ENCODE data around the gene C6. TPM values are rescaled to one million over a fixed set of nuclear protein-coding genes. Genes with fewer than 3 reads are reported as not detected.
A peak's percentile ranks its signal among the peaks of the same experiment; 100 is the strongest.

Gene C6
- not detected in 2 replicates for total RNA-seq (2013; cell fraction: nucleolus; rRNA removed)
- total RNA-seq (2014; rRNA removed) (not detected in 2 replicates), total RNA-seq (2014; rRNA removed; fragmentation: Illumina TruSeq; extraction: Trizol) (not detected in 2 replicates), total RNA-seq (2021) (0.31 and 0.45 TPM in 2 replicates), polyA plus RNA-seq (2011; rRNA removed) (not detected in 2 replicates), polyA plus RNA-seq (2014; fragmentation: Illumina TruSeq; extraction: Trizol) (0.08 TPM in 1 of 2 replicates, not detected in the other), polyA plus RNA-seq (2014; fragmentation: Nextera tagmentation; extraction: Ambion mirVana) (not detected), polyA plus RNA-seq (2014; rRNA removed) (not detected in 2 replicates), polyA plus RNA-seq (2016; fragmentation: Nextera tagmentation; extraction: Ambion mirVana) (not detected), polyA minus RNA-seq (2011; rRNA and poly(A)+ RNA removed) (not detected in 2 replicates), Bru-seq, nascent RNA (percentile 1 among the genes with signal in this experiment), BruChase-seq, experiment 1, labeled RNA remaining after a 6-hour chase (percentile 2 among the genes with signal in this experiment), BruChase-seq, experiment 2, labeled RNA remaining after a 2-hour chase (not detected)
- not detected for polyA plus RNA-seq (2011; ENCODE audit: low read depth)
- not detected in 2 replicates for polyA plus RNA-seq (2011; cell fraction: cytosol; rRNA removed)
- polyA plus RNA-seq (2011; cell fraction: nucleus; rRNA removed) = not detected in 2 replicates
- polyA plus RNA-seq (2012) = not detected in 2 replicates
- polyA minus RNA-seq (2011; cell fraction: cytosol; rRNA and poly(A)+ RNA removed) = not detected in 2 replicates
- not detected in 2 replicates for polyA minus RNA-seq (2011; cell fraction: nucleus; rRNA and poly(A)+ RNA removed)
- long read RNA-seq, experiment 1 = 0 reads
- long read RNA-seq, experiment 2, partial matches to known transcripts = 0 of 1 reads
- long read RNA-seq, experiment 2, other reads (novel, unspliced or antisense) = 1 of 1 reads

DNA sequence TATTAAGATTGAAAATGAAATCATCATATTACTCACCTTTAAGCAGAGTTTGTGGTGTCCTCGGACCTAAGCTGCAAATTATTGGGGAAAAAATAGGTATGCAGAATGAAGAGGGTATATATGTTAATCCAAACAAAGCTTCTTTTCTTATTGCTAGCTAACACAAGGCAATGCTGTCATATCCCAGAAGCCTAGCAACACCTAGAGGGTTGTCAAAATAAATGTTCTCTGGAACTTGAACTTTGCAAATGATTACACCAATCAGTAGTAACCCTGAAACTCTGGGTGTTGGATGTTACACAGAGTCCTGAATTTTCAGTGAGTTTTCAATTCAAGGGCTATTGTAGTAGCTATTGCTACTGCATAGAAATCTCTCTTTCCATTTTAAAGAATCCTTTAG lies at the start of gene C6:
TSS of gene C6 (minus strand) at position 193 of the 400 bp plus-strand sequence. CDS start 10,302 bp downstream, outside the sequence.
- TF ChIP-seq, protein P1, sequence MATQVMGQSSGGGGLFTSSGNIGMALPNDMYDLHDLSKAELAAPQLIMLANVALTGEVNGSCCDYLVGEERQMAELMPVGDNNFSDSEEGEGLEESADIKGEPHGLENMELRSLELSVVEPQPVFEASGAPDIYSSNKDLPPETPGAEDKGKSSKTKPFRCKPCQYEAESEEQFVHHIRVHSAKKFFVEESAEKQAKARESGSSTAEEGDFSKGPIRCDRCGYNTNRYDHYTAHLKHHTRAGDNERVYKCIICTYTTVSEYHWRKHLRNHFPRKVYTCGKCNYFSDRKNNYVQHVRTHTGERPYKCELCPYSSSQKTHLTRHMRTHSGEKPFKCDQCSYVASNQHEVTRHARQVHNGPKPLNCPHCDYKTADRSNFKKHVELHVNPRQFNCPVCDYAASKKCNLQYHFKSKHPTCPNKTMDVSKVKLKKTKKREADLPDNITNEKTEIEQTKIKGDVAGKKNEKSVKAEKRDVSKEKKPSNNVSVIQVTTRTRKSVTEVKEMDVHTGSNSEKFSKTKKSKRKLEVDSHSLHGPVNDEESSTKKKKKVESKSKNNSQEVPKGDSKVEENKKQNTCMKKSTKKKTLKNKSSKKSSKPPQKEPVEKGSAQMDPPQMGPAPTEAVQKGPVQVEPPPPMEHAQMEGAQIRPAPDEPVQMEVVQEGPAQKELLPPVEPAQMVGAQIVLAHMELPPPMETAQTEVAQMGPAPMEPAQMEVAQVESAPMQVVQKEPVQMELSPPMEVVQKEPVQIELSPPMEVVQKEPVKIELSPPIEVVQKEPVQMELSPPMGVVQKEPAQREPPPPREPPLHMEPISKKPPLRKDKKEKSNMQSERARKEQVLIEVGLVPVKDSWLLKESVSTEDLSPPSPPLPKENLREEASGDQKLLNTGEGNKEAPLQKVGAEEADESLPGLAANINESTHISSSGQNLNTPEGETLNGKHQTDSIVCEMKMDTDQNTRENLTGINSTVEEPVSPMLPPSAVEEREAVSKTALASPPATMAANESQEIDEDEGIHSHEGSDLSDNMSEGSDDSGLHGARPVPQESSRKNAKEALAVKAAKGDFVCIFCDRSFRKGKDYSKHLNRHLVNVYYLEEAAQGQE (IDR thresholded peaks at IDR 0.05; ENCODE audit: low read depth, low read length) = no peak
- TF ChIP-seq HDGF (IDR thresholded peaks at IDR 0.05) (no peak), TBL1XR1 (IDR thresholded peaks at IDR 0.05; ENCODE audit: low read depth, low read length) (no peak), RBBP5 (conservative IDR thresholded peaks at IDR 0.05) (no peak), MXI1 (IDR thresholded peaks at IDR 0.05; ENCODE audit: low read depth, low read length) (no peak)
- TF ChIP-seq, protein P2, sequence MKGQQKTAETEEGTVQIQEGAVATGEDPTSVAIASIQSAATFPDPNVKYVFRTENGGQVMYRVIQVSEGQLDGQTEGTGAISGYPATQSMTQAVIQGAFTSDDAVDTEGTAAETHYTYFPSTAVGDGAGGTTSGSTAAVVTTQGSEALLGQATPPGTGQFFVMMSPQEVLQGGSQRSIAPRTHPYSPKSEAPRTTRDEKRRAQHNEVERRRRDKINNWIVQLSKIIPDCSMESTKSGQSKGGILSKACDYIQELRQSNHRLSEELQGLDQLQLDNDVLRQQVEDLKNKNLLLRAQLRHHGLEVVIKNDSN (IDR thresholded peaks at IDR 0.05; ENCODE audit: borderline replicate concordance, extremely low read length, insufficient read depth, low read depth, low read length) = no peak
- TF ChIP-seq, protein P3, sequence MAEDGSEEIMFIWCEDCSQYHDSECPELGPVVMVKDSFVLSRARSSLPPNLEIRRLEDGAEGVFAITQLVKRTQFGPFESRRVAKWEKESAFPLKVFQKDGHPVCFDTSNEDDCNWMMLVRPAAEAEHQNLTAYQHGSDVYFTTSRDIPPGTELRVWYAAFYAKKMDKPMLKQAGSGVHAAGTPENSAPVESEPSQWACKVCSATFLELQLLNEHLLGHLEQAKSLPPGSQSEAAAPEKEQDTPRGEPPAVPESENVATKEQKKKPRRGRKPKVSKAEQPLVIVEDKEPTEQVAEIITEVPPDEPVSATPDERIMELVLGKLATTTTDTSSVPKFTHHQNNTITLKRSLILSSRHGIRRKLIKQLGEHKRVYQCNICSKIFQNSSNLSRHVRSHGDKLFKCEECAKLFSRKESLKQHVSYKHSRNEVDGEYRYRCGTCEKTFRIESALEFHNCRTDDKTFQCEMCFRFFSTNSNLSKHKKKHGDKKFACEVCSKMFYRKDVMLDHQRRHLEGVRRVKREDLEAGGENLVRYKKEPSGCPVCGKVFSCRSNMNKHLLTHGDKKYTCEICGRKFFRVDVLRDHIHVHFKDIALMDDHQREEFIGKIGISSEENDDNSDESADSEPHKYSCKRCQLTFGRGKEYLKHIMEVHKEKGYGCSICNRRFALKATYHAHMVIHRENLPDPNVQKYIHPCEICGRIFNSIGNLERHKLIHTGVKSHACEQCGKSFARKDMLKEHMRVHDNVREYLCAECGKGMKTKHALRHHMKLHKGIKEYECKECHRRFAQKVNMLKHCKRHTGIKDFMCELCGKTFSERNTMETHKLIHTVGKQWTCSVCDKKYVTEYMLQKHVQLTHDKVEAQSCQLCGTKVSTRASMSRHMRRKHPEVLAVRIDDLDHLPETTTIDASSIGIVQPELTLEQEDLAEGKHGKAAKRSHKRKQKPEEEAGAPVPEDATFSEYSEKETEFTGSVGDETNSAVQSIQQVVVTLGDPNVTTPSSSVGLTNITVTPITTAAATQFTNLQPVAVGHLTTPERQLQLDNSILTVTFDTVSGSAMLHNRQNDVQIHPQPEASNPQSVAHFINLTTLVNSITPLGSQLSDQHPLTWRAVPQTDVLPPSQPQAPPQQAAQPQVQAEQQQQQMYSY (CRISPR knock-in tag; IDR thresholded peaks at IDR 0.05) = no peak
- no peak within 1 kb of the TSS for H3K9ac ChIP-seq (ENCODE audit: control insufficient read depth, insufficient read depth, low read length)
- no peak within 1 kb of the TSS for H3K4me2 ChIP-seq (ENCODE audit: control insufficient read depth, insufficient read depth)
- ChIA-PET POLR2A (no interaction called here), SMC1A (ENCODE audit: uncharacterized antibody, unreplicated experiment) (no interaction called here), CTCF (interaction anchor here (0.6 kb wide), 2 partner anchors 715 to 726 kb away, joined by 3 read pairs; no protein-coding TSS in a partner anchor), RAD21 (ENCODE audit: unreplicated experiment) (no interaction called here)
- intact Hi-C loops (cut with micrococcal nuclease; ENCODE audit: unreplicated experiment) (no loop called here), in situ Hi-C loops (cut with MboI) (no loop called here)
- H3K4me1 ChIP-seq (ENCODE audit: control insufficient read depth, insufficient read depth, low read length) = no peaks in the 10 kb centered on the region
- 0% methylated on average over 1 of the region's 1 CpG for WGBS (ENCODE audit: insufficient coverage, insufficient replicate concordance, low lambda C conversion rate, missing lambda C conversion rate)
- H4K20me1 ChIP-seq (ENCODE audit: control insufficient read depth, insufficient read depth) = no peaks in the 10 kb centered on the region
- BruUV-seq (replicated peaks) = no TSS peak
- H2AFZ ChIP-seq (ENCODE audit: control insufficient read depth, low read depth, low read length) = no peak within 1 kb of the TSS
- no peaks in the 10 kb centered on the region for H3K9me3 ChIP-seq (replicated peaks; ENCODE audit: control insufficient read depth, insufficient read depth, low read length)
- no peaks in the 10 kb centered on the region for H3K27me3 ChIP-seq (replicated peaks in 1 of 2; ENCODE audit: control insufficient read depth in 2 of 2, insufficient read depth in 2 of 2, low read length in 1 of 2)
- no peak for ATAC-seq
- H3K4me3 ChIP-seq = no peak within 1 kb of the TSS
- no peak for FAIRE-seq
- no peak for DNase-seq (ENCODE audit: low read depth, low spot score)
- H3K27ac ChIP-seq (ENCODE audit: control insufficient read depth, insufficient read depth) = no peak within 1 kb of the TSS
- H3K79me2 ChIP-seq (ENCODE audit: control insufficient read depth, insufficient read depth, low read length) = no peaks in the 10 kb centered on the region
- H3K36me3 ChIP-seq (ENCODE audit: control insufficient read depth in 2 of 2, insufficient read depth in 2 of 2, low read length in 1 of 2) = no peaks in the 10 kb centered on the region
